ENCODE results near the gene ANXA4. TPM values are rescaled to one million over a fixed set of nuclear protein-coding genes. Genes with fewer than 3 reads are reported as not detected.
A peak's percentile ranks its signal among the peaks of the same experiment; 100 is the strongest.

Gene ANXA4
- total RNA-seq, 1 experiment from 2014 or later, result 82.9 TPM

GRCh38 chr2:69693775-69694450, 48.0 kb upstream of the ANXA4 start:
- H3K27ac ChIP-seq, result no peak overlapping the region
- CTCF ChIA-PET, result no interaction called here
- intact Hi-C loops (cut with micrococcal nuclease; ENCODE audit: unreplicated experiment), result no loop called here

GRCh38 chr2:69694894-69695849, 46.8 kb upstream of the ANXA4 start:
- no peaks in the 10 kb centered on the region for H4K20me1 ChIP-seq (ENCODE audit: insufficient read depth)
- H3F3A ChIP-seq (ENCODE audit: insufficient read depth, low read depth), result peaks cover 28% of the 10 kb centered on the region
- peak overlapping the region; percentile 87 for H3K4me2 ChIP-seq
- H3K27ac ChIP-seq, result peak overlapping the region; percentile 77
- no peak overlapping the region for H2AFZ ChIP-seq
- H3K4me3 ChIP-seq, result peak overlapping the region; percentile 32; the same call in 1 of the 2 replicates
- ChIA-PET CTCF (no interaction called here), POLR2A (ENCODE audit: unreplicated experiment) (no interaction called here)
- intact Hi-C loops (cut with micrococcal nuclease; ENCODE audit: unreplicated experiment), result loop anchor here (5.0 kb wide), 1 partner anchor 53 kb away; the partner anchor contains the start of gene AAK1
- H3K4me1 ChIP-seq (replicated peaks; ENCODE audit: insufficient read depth), result peaks cover 43% of the 10 kb centered on the region
- no peaks in the 10 kb centered on the region for H3K36me3 ChIP-seq (ENCODE audit: low read depth)
- no peaks in the 10 kb centered on the region for H3K9me3 ChIP-seq (ENCODE audit: insufficient read depth, low read depth)
- no peaks in the 10 kb centered on the region for H3K27me3 ChIP-seq (ENCODE audit: insufficient read depth, low read depth)
- no peaks in the 10 kb centered on the region for H3K79me2 ChIP-seq (ENCODE audit: low read depth)
- peak in 1 of 2 experiments; percentile 94 for DNase-seq
- H3K9me2 ChIP-seq (ENCODE audit: insufficient read depth), result no peaks in the 10 kb centered on the region
- BruUV-seq (replicated peaks), result no TSS peak
- TF ChIP-seq EZH2 (IDR thresholded peaks at IDR 0.05; ENCODE audit: low read depth), result no peak
- no peak for TF ChIP-seq CTCF (conservative IDR thresholded peaks at IDR 0.05)

More at GRCh38 chr2:69693775-69694450, 48.0 kb upstream of the ANXA4 start:
- Histone ChIP-seq H3K9me2 (ENCODE audit: insufficient read depth) (no peaks in the 10 kb centered on the region), H3K36me3 (ENCODE audit: low read depth) (no peaks in the 10 kb centered on the region), H3F3A (ENCODE audit: insufficient read depth, low read depth) (peaks cover 28% of the 10 kb centered on the region), H3K4me2 (no peak overlapping the region), H2AFZ (no peak overlapping the region), H3K4me3 (no peak overlapping the region), H4K20me1 (ENCODE audit: insufficient read depth) (no peaks in the 10 kb centered on the region), H3K9me3 (ENCODE audit: insufficient read depth, low read depth) (no peaks in the 10 kb centered on the region), H3K79me2 (ENCODE audit: low read depth) (no peaks in the 10 kb centered on the region), H3K27me3 (ENCODE audit: insufficient read depth, low read depth) (no peaks in the 10 kb centered on the region), H3K4me1 (replicated peaks; ENCODE audit: insufficient read depth) (peaks cover 43% of the 10 kb centered on the region)
- no TSS peak for BruUV-seq (replicated peaks)
- POLR2A ChIA-PET (ENCODE audit: unreplicated experiment), result no interaction called here
- TF ChIP-seq CTCF (conservative IDR thresholded peaks at IDR 0.05) (no peak), EZH2 (IDR thresholded peaks at IDR 0.05; ENCODE audit: low read depth) (no peak)
- no peak for DNase-seq

DNA sequence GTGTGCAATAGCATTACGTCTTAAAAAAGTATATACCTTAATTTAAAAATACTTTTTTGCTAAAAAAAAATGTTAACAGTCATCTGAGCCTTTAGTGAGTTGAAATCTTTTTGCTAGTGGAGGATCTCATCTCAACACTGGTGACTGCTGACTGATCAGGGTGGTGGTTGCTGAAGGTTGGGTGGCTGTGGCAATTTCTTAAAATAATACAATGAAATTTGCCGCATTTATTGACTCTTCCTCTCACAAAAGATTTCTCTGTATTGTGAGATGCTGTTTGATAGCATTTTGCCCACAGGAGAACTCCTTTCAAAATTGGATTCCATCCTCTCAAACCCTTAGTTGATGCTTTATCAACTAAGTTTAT, 46.1 kb upstream of the ANXA4 start:
- peak in 1 of 2 experiments; percentile 66 for DNase-seq
- ChIA-PET POLR2A (ENCODE audit: unreplicated experiment) (no interaction called here), CTCF (no interaction called here)
- H3K9me2 ChIP-seq (ENCODE audit: insufficient read depth), result no peaks in the 10 kb centered on the region
- H4K20me1 ChIP-seq (ENCODE audit: insufficient read depth), result no peaks in the 10 kb centered on the region
- H3K4me3 ChIP-seq, result no peak overlapping the region
- H3F3A ChIP-seq (ENCODE audit: insufficient read depth, low read depth), result peaks cover 28% of the 10 kb centered on the region
- peak overlapping the region; percentile 77 for H3K27ac ChIP-seq
- H3K36me3 ChIP-seq (ENCODE audit: low read depth), result no peaks in the 10 kb centered on the region
- intact Hi-C loops (cut with micrococcal nuclease; ENCODE audit: unreplicated experiment), result loop anchor here (5.0 kb wide), 1 partner anchor 54 kb away; the partner anchor contains the start of gene AAK1
- TF ChIP-seq CTCF (conservative IDR thresholded peaks at IDR 0.05) (no peak), EZH2 (IDR thresholded peaks at IDR 0.05; ENCODE audit: low read depth) (no peak)
- no peaks in the 10 kb centered on the region for H3K9me3 ChIP-seq (ENCODE audit: insufficient read depth, low read depth)
- H2AFZ ChIP-seq, result no peak overlapping the region
- no peaks in the 10 kb centered on the region for H3K79me2 ChIP-seq (ENCODE audit: low read depth)
- H3K4me1 ChIP-seq (replicated peaks; ENCODE audit: insufficient read depth), result peaks cover 43% of the 10 kb centered on the region
- H3K4me2 ChIP-seq, result peak overlapping the region; percentile 87
- BruUV-seq (replicated peaks), result no TSS peak
- H3K27me3 ChIP-seq (ENCODE audit: insufficient read depth, low read depth), result no peaks in the 10 kb centered on the region
